CD4-positive, alpha-beta T cell treated with Interleukin-17A for 1 hour (primary cell): ENCODE data around the gene MYOC.
"Not testable (repeated sequence)": the region's sequence is repeated elsewhere in the genome, so short reads cannot be mapped to it uniquely, and the experiment has no call there.

Experiments
- DNase-seq: peaks from one replicate; pipeline ENCODE4 v3.0.0-alpha.2; 2020

The MYOC gene

DNA sequence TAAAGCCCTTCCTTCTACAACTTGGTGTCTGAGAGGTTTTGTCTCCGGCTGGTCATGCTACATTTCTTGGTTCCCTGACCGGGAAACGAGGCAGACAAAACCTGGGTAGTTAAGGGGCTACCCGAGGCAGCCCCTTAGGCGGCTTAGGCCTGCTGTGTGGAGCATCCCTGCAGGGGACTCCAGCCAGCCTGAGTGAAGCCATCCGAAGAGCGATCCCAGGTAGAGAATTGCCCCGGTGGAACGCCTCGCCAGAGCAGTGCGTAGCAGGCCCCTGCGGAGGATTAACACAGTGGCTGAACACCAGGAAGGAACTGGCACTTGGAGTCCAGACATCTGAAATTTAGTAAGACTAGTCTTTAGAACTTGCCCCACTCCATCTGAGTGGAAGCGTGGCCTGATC, 51.6 kb downstream of the MYOC start:
- DNase-seq = no peak

DNA sequence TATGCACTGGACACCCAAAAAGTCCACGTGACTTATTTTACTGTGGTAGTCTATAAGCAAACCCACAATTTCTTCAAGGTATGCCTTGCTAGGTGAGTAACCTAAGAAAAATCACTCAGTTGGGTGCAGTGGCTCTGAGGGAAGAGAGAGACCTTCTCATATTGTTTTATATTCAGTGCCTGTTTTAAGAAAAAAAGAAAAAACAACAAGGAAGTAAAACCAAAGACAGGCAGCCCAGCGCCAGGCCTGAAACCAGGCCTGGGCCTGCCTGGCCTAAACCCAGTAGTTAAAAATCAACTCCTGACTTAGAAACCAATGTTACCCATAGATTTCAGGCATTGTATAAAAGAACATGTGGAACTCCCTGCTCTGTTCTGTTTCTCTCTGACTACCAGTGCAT, 52.2 kb downstream of the MYOC start:
- not testable (repeated sequence) for DNase-seq

- DNase-seq = no peak
Measured at GRCh38 chr1:171597203-171597602, 55.3 kb downstream of the MYOC start.

- no peak for DNase-seq
Measured at GRCh38 chr1:171596705-171597104, 55.8 kb downstream of the MYOC start.

DNA sequence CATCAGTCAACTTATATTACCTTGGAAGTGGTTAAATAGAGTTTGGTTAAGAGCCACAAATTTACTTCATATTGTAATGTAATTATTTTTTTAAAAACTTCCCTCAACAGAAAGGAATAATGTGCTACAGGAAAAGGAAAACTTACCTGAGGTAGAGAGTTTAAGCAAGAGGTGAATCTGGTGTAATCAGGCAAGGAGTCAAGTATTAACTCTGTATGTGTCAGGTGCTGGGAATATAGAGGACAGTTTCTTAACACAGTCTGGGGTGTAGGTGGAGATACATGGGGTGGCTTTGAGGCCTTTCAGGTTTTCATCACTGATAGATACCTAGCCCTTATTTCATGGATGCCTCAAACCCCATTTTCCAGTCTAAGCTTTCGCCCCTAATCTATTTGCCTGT, 56.4 kb downstream of the MYOC start:
- DNase-seq = no peak

GRCh38 chr1:171595324-171595723, 57.2 kb downstream of the MYOC start:
- DNase-seq = no peak

DNA sequence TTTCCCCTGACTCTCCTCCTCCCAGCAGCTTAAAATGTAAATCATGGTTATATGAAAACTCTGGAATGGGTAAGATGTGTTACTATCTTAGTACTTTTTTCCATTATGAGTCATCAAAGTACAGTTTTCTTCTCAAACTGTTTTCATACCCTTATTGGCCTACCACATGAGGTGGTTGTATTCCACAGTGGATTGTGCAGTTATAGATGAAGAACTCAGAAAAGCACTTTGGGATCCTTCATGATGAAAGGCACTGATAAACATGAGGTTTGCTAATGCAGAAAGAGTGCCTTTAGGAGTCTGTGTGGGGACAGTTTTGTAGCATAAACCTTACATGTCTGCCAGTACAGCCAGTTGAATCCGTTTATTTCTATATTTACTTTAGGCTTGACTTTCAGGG, 62.5 kb downstream of the MYOC start:
- DNase-seq = no peak

- no peak for DNase-seq
Measured at GRCh38 chr1:171588230-171588629, 64.3 kb downstream of the MYOC start.

GRCh38 chr1:171585715-171586114, 66.8 kb downstream of the MYOC start:
- no peak for DNase-seq
